SK-N-SH (cell line): ENCODE measurements around the gene TBC1D1.

Source experiments
- CTCF ChIP-seq: fragments of 200-600 bp; sonication (generic); IDR thresholded peaks from 2 replicates; pipeline ENCODE4 v1.6.1; 2017; ENCODE audit warnings: antibody characterized with exemption, mild to moderate bottlenecking, moderate library complexity
- FOXJ3 ChIP-seq: sonication (generic); formaldehyde crosslinking; IDR thresholded peaks from 2 replicates; pipeline ENCODE4 v1.5.1; 2020; ENCODE audit warnings: mild to moderate bottlenecking, missing genetic modification reagents
- FOXM1 ChIP-seq: IDR thresholded peaks from 2 replicates; pipeline ENCODE4 v1.4.0; 2012; ENCODE audit warnings: low read depth, mild to moderate bottlenecking
- NRF1 ChIP-seq: IDR thresholded peaks from 2 replicates; pipeline ENCODE4 v1.6.1; 2012; ENCODE audit warnings: low read depth, mild to moderate bottlenecking, low read length
- POLR2AphosphoS5 ChIP-seq: IDR thresholded peaks from 2 replicates; pipeline ENCODE4 v1.6.1; 2012; ENCODE audit warnings: low read depth, low read length
- RAD21 ChIP-seq: IDR thresholded peaks from 2 replicates; pipeline ENCODE4 v1.6.1; 2012; ENCODE audit warnings: mild to moderate bottlenecking, low read length
- REST ChIP-seq: IDR thresholded peaks from 2 replicates; pipeline ENCODE4 v1.6.1; 2012; ENCODE audit warnings: mild to moderate bottlenecking, low read depth, low read length, moderate library complexity
- TAF1 ChIP-seq: IDR thresholded peaks from 2 replicates; pipeline ENCODE4 v1.6.1; 2012; ENCODE audit warnings: low read depth, mild to moderate bottlenecking, low read length, moderate library complexity, borderline replicate concordance
- ZBTB33 ChIP-seq: IDR thresholded peaks from 2 replicates; pipeline ENCODE4 v1.4.0; 2012; ENCODE audit warnings: low read depth, borderline replicate concordance

- TF ChIP-seq CTCF (no peak), ZBTB33 (no peak), REST (no peak), FOXM1 (no peak), TAF1 (no peak), NRF1 (no peak), POLR2AphosphoS5 (no peak), FOXJ3 (no peak), RAD21 (no peak)
Measured at GRCh38 chr4:37976507-37976906, 85.6 kb downstream of the TBC1D1 start.
